Posterior cingulate gyrus (tissue), 11 donors: ENCODE measurements around the gene CDKN3.
"Not testable (repeated sequence)": the region's sequence is repeated elsewhere in the genome, so short reads cannot be mapped to it uniquely, and the experiment has no call there.

Experiments used
- DNase-seq, 10 donors: peaks; one replicate each; pipeline versions ENCODE4 v3.0.0 to v3.0.0-alpha.2; 2020 to 2021; ENCODE audit warnings: mixed read lengths in 3 of 10
- intact Hi-C: fragments of 100-400 bp; cut with DNase I; formaldehyde crosslinking; loops from one replicate; pipeline ENCODE4 v1.15.1; 2023

Gene CDKN3

DNA sequence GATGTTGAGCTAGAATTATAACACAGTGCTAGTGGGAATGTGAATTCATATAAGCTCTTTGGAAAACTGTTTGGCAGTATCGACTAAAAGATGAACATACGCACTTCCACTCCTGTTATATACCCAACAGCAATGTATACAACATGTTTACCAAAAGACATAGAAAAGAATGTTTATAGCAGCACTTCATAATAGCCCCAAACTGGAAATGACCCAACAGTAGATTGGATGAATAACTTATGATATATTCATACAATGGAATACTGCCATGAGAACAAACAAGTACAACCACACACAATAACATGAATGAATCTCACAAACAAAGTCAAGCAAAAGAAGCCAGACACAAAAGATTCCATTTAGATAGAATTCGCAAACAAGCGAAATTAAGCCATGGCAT, 28.5 kb upstream of the CDKN3 start:
- intact Hi-C loops: loop anchor here (5.0 kb wide), 1 partner anchor 54 kb away; no protein-coding TSS in a partner anchor

DNA sequence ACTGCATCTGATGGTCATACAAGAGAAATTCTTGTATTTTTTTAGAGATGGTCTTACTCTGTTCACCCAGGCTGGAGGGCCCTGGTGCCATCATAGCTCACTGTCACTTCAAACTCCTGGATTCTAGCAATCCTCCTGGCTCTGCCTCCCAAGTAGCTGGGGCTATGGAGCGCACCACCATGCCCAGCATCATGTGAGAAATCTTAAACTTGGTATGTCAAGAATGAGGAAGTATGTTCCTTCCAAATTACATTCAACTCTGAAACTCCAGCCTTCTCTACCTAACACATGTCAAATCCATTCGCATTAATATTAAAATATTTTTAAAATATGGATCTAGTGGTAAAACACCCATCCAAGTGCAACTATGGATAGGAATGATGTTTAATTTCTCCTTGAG, 27.5 kb upstream of the CDKN3 start:
- intact Hi-C loops: loop anchor here (5.0 kb wide), 1 partner anchor 53 kb away; no protein-coding TSS in a partner anchor
- DNase-seq: no peak

More for the DNA sequence above, 28.5 kb upstream of the CDKN3 start:
- DNase-seq: no peak

DNA sequence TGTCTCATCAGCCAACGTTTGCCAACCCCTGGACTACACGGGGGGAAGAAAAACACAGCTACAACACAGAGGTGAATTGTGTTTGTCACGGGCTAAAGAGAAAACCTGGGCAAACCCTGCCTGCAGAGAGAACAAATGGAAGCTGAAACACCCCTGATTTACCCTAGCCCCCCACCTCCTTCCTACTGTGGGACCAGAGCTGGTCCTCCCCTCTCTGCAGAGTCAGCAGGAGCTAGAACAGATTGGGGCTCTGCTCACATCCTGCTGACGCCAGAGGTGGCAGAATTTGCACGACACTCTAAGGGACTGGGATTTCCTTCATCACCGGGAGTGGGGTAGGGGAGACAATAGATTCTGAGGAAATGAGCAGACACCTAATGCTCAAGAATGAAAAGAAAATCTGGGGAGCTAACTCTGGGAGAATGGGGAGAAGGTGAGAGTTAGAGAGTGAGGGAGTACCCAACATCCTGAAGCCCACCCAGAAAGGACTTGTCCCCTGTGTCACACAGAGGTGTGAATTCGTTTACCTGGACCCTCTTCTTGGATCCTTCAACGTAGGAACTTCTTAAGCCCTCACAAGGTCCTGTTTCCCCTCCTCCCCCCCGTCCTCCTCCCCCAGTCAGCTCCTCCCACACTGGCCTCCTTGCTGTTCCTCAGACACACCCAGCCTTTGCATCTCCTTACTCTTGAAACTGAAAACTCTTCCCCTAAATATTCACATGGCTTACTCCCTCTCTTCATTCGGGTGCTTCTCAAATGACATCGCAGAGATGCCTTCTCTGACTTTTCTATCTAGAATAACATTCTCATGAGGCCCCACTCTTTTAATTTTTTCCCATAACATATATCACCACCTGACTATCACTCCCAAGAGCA, 26.2 kb upstream of the CDKN3 start:
- DNase-seq: no peak
- intact Hi-C loops: no loop called here

DNA sequence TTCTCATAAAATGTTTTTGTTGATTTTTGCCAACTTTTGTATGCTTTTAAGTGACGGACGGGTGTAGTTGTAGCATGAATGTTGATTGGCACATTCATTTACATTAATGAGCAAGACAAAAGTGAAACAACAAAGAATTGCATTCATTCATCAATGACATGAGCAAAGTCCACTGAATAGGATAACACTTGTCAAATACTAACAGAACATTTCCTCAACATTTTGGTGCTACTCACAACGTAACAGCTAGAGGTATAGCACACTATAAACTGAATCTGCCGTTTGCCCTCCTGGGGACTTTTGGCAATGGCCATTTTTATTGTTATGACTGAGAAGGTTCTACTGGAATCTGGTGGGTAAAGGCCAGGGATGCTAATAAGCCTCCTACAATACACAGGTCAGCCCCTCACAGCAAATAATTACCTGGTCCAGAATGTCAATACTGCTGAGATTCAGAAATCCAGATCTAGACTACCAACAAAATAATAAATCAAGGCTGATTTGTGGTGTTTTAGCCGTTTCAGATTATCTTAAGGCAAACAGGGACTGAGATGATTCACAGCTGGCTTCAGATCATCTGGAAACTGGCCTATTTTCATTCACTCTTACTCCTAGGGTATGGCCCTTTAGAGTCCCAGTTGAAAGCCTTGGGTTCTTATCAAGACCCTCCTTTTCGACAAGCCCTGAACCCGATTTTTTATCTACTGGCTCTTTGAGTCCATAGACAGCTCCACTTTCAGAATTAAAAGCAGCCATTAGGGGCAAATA, 22.5 kb upstream of the CDKN3 start:
- DNase-seq: no peak
- intact Hi-C loops: no loop called here

DNA sequence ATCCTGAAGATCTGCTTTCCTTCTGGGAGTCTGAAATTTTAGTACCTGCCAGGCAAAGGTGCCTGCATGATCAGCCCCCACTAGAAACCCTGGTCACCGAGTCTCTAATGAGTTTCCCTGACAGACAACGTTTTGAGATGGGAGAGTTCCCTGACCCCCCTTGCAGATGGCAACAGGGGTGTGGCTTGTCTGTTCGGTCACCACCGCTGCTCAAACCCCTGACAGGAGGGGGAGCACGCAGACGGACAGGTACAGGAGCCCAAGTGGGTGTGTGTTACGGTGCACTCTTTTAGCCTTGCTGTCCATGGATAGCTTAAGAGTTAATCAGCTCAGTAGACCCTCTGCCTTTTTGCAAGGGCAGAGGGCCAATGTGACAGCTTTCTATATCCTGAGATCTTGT, 19.3 kb upstream of the CDKN3 start:
- intact Hi-C loops: no loop called here
- no peak for DNase-seq

DNA sequence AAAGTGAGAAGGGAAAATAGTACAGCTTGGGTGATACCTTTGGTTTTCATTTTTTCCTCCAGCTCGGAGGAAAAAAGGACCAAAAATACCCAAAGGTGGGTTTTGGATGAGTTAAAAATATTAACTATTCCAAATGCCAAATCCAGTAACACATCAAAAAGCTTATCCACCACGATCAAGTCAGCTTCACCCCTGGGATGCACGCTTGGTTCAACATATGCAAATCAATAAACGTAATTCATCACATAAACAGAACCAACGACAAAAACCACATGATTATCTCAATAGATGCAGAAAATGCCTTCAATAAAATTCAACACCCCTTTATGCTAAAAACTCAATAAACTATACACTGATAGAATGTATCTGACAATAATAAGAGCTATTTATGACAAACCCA, 17.9 kb upstream of the CDKN3 start:
- DNase-seq, intact Hi-C loops: not testable (repeated sequence)

DNA sequence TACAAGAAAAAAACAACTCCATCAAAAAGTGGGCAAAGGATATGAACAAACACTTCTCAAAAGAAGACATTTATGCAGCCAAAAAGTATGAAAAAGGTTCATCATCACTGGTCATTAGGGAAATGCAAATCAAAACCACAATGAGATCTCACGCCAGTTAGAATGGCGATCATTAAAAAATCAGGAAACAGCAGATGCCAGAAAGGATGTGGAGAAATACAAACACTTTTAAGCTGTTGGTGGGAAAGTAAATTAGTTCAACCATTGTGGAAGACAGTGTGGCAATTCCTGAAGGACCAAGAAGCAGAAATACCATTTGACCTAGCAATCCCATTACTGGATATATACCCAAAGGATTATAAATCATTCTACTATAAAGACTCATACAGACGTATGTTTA, 16.2 kb upstream of the CDKN3 start:
- DNase-seq, intact Hi-C loops: not testable (repeated sequence)

DNA sequence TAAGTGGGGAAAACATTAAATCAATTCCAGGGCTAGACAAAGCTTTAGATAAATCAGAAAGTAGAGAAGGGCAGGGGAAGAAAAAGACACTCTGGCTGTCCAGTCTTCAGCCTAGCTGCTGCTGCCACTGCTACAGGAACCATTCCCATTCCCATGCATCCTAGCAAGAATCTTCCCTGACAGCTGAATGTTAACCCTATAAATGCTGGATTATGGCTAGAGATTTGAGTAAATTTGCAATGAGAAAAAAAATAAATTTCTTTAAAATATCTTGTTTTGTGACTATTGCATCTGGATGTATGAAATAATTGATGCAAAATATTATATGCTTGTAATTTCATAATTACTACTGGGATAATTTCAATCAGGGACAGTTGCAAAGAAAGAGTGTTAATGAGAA, 15.0 kb upstream of the CDKN3 start:
- intact Hi-C loops: no loop called here
- DNase-seq: no peak

- no peak for DNase-seq
- intact Hi-C loops: no loop called here
Observed at GRCh38 chr14:54383835-54384234, 13.0 kb upstream of the CDKN3 start.

DNA sequence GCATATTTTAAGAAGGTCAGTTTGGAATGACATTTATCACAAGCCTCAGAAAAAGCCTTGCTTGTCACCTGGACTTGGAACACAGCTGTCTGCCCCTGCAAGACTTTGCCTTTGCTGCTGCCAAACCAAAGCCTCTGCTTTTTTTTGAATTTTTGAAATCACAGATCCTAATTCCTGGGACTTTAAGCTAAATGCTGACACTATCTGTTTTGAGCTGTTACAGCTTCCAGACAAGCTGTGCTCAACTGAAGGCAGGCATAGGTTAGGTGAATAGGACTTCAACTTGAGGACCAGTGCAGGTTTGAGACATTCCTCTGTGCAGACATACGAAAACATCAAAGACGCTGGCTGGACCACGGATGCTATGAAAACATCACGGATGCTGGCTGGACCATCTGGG, 11.3 kb upstream of the CDKN3 start:
- intact Hi-C loops: no loop called here

DNA sequence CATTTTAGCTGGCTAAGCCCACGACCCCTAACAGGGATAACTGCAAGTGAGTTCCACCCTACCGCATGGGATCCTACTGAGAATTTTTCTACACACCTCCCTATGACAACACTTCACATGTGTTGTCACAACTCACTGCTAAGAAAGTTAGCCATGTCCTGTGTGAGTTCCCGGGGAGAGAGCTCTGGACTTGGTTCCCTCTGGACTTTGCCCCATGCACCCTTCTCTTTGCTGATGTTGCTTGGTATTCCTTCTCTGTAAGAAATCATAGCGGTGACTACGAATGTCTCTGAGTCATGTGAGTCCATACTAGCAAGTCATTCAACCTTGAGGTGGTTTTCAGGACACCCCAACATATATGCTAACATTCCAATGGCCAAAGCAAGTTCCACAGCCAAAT, 9.5 kb upstream of the CDKN3 start:
- intact Hi-C loops: no loop called here
- DNase-seq: no peak

More for the DNA sequence above, 11.3 kb upstream of the CDKN3 start:
- no peak for DNase-seq

- no peak for DNase-seq
- intact Hi-C loops: no loop called here
Observed at GRCh38 chr14:54392131-54392859, 4.5 kb upstream of the CDKN3 start.

GRCh38 chr14:54392986-54393884, 3.6 kb upstream of the CDKN3 start:
- peak in 1 of 10 donors; percentile 81 for DNase-seq
- intact Hi-C loops: not testable (repeated sequence)

GRCh38 chr14:54394596-54394995, 2.2 kb upstream of the CDKN3 start:
- DNase-seq: no peak
- intact Hi-C loops: no loop called here

DNA sequence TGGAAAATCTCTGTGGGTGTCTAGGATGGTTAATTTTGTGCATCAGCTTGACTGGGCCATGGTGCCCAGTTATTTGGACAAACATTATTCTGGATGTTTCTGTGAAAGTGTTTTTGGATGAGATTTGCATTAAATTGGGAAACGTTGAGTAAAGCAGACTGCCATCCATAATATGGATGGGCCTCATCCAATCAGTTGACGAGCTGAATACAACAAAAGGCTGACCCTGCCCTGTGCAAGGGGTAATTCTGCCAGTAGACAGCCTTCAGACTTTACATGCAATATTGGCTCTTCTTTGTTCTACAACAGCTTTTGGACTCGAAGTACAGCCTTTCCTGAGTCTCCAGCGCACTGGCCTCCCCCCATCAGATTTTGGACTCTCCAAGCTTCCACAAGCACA, 1.5 kb upstream of the CDKN3 start:
- intact Hi-C loops: no loop called here
- no peak for DNase-seq

DNA sequence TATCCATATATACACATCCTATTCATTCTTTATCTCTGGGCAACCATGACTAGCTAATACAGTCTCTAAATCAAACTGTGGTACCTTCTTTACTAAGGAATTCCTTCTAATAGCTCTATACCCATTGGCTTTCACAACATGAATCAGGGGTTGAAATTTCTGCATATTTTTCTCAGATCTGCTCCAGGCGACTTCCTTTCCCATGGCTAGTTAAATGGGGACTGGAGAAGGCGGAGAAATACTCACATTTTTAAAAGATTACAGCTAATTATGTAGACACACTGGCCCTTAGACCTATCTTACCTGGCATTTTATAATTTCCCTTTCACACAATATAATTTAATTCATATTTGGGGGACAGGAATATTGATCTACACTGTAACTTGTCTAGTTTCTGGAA, 1.1 kb upstream of the CDKN3 start:
- intact Hi-C loops: loop anchor here (1.0 kb wide), 1 partner anchor 46 kb away; the partner anchor contains the start of gene CNIH1
- DNase-seq: no peak

- intact Hi-C loops: loop anchor here (1.0 kb wide), 1 partner anchor 45 kb away; the partner anchor contains the start of gene CNIH1
- DNase-seq: no peak
Observed at GRCh38 chr14:54396183-54396492, 669 bp upstream of the CDKN3 start.

- DNase-seq: no peak
- intact Hi-C loops: no loop called here
Observed at GRCh38 chr14:54399560-54399959, 2.8 kb downstream of the CDKN3 start.

- intact Hi-C loops: not testable (repeated sequence)
Observed at GRCh38 chr14:54403401-54404005, 6.7 kb downstream of the CDKN3 start.

GRCh38 chr14:54410215-54410614, 13.4 kb downstream of the CDKN3 start:
- intact Hi-C loops: no loop called here
- no peak for DNase-seq

More at GRCh38 chr14:54403401-54404005, 6.7 kb downstream of the CDKN3 start:
- not testable (repeated sequence) for DNase-seq
